Measurements from ENCODE around the gene COMP. TPM values are rescaled to one million over a fixed set of nuclear protein-coding genes. Genes with fewer than 3 reads are reported as not detected.

COMP gene
- total RNA-seq, 4 donors from 2014 or later = 5.1 to 9.1 (median 6.9) TPM

DNA sequence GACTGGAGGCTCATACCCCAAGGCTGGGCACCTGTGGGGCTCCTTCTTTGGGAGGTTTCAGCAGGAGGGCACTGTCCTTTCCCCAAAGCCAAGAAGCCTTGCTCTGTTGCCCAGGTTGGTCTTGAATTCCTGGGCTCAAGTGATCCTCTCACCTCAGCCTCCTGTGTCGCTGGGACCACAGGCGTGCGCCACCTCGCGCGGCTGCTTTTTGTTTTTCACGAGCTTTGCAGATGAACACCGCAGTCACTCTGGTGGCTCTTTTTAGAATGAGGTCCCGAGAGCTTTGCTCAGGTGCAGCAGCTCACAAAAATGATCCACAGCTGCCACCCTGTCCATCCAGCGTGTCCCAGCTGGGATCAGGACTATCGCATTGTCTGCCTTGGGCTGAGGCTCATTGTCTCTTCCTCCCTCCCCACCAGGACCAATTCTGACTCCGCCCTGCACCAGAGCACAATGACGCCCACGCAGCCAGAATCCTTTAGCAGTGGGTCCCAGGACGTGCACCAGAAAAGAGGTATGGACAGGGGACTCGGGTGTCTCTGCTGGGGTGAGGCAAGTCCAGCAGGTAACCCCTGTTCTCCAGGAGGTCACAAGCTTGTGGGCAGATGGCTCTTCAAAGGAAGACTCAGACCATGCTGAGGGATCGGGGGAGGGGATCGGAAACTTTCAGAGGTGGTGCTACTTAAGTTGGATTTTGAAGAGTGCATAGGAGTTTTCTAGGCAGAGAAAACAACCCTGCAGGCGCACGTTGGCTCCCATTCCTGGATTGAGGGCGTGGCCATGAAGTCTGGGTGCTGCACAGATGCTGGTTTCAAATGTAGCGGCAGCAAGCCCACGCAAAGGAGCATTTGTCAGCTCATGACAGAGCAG is 41.5 kb downstream of the COMP start:
- WGBS = 93% methylated on average over 21 of the region's 23 CpGs
- Histone ChIP-seq H3K9me3 (no peaks in the 10 kb centered on the region), H3K4me3 (no peak overlapping the region), H3K27me3 (no peaks in the 10 kb centered on the region), H3K27ac (no peak overlapping the region), H3K4me1 (peaks cover 5% of the 10 kb centered on the region), H3K36me3 (peaks cover 22% of the 10 kb centered on the region)
- TF ChIP-seq POLR2AphosphoS5 (IDR thresholded peaks at IDR 0.05) (no peak), POLR2A (IDR thresholded peaks at IDR 0.05) (no peak), CTCF (IDR thresholded peaks at IDR 0.05) (no peak), EP300 (IDR thresholded peaks at IDR 0.05) (no peak)
- DNase-seq (ENCODE audit: low spot score in 2 of 2) = no peak

GRCh38 chr19:18746401-18747325 is 44.4 kb downstream of the COMP start:
- no peaks in the 10 kb centered on the region for H3K9me3 ChIP-seq
- H3K27me3 ChIP-seq = no peaks in the 10 kb centered on the region
- DNase-seq (ENCODE audit: low spot score in 2 of 2) = no peak
- no peak overlapping the region for H3K4me3 ChIP-seq
- H3K36me3 ChIP-seq = peaks cover 19% of the 10 kb centered on the region
- H3K4me1 ChIP-seq = peaks cover 13% of the 10 kb centered on the region
- TF ChIP-seq POLR2A (IDR thresholded peaks at IDR 0.05) (no peak), POLR2AphosphoS5 (IDR thresholded peaks at IDR 0.05) (no peak), EP300 (IDR thresholded peaks at IDR 0.05) (no peak), CTCF (IDR thresholded peaks at IDR 0.05) (no peak)
- no peak overlapping the region for H3K27ac ChIP-seq
- WGBS = 91% methylated on average over 10 of the region's 29 CpGs

DNA sequence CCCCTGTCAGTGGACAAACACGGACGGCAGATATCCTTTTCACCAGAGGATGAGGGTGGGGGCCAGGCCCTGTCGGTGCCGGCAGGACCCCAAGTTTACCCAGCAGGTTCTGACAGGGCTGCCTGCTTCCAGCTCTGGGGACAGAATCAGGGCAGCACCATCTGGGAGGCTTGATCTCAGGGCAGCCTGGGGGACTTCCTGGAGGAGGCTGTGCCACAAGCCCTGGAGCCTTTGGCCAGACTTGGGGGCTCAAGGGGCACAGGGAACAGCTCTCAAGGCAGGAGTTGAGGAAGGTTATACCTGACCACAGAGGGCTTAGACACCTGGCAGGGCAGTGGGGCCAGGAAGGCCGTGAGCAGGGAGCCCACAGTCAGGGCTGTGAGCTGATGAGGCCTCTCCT is 45.2 kb downstream of the COMP start:
- H3K27me3 ChIP-seq = no peaks in the 10 kb centered on the region
- WGBS = 81% methylated on average over 3 of the region's 5 CpGs
- no peak overlapping the region for H3K4me3 ChIP-seq
- H3K4me1 ChIP-seq = peaks cover 13% of the 10 kb centered on the region
- H3K36me3 ChIP-seq = peaks cover 17% of the 10 kb centered on the region
- no peak overlapping the region for H3K27ac ChIP-seq
- H3K9me3 ChIP-seq = no peaks in the 10 kb centered on the region
- no peak for DNase-seq (ENCODE audit: low spot score in 2 of 2)
- TF ChIP-seq CTCF (IDR thresholded peaks at IDR 0.05) (no peak), POLR2A (IDR thresholded peaks at IDR 0.05) (no peak), POLR2AphosphoS5 (IDR thresholded peaks at IDR 0.05) (no peak), EP300 (IDR thresholded peaks at IDR 0.05) (no peak)

GRCh38 chr19:18745012-18745735 is 45.9 kb downstream of the COMP start:
- Histone ChIP-seq H3K4me3 (no peak overlapping the region), H3K36me3 (peaks cover 9% of the 10 kb centered on the region), H3K27me3 (no peaks in the 10 kb centered on the region), H3K27ac (no peak overlapping the region), H3K9me3 (no peaks in the 10 kb centered on the region), H3K4me1 (peaks cover 13% of the 10 kb centered on the region)
- no peak for TF ChIP-seq POLR2A (IDR thresholded peaks at IDR 0.05)
- TF ChIP-seq CTCF (IDR thresholded peaks at IDR 0.05) = no peak
- TF ChIP-seq POLR2AphosphoS5 (IDR thresholded peaks at IDR 0.05) = no peak
- TF ChIP-seq EP300 (IDR thresholded peaks at IDR 0.05) = no peak
- 49% methylated on average over 14 of the region's 26 CpGs for WGBS
- DNase-seq (ENCODE audit: low spot score in 2 of 2) = no peak

Measured in suprapubic skin (tissue), 4 donors.